NAMALWA (cell line): Measurements from ENCODE around the gene TAOK2.
"Not testable (repeated sequence)": the region's sequence is repeated elsewhere in the genome, so short reads cannot be mapped to it uniquely, and the experiment has no call there.

Source experiments
- DNase-seq: peaks from one replicate; pipeline ENCODE4 v3.0.0-alpha.2; 2015; ENCODE audit warnings: low spot score

The TAOK2 gene

GRCh38 chr16:30004424-30004776 is 30.7 kb downstream of the TAOK2 start:
- no peak for DNase-seq

GRCh38 chr16:30004811-30005242 is 31.2 kb downstream of the TAOK2 start:
- no peak for DNase-seq

GRCh38 chr16:30005341-30006094 is 31.9 kb downstream of the TAOK2 start:
- peak; percentile 68 for DNase-seq

GRCh38 chr16:30006095-30006473 is 32.4 kb downstream of the TAOK2 start:
- DNase-seq = no peak

DNA sequence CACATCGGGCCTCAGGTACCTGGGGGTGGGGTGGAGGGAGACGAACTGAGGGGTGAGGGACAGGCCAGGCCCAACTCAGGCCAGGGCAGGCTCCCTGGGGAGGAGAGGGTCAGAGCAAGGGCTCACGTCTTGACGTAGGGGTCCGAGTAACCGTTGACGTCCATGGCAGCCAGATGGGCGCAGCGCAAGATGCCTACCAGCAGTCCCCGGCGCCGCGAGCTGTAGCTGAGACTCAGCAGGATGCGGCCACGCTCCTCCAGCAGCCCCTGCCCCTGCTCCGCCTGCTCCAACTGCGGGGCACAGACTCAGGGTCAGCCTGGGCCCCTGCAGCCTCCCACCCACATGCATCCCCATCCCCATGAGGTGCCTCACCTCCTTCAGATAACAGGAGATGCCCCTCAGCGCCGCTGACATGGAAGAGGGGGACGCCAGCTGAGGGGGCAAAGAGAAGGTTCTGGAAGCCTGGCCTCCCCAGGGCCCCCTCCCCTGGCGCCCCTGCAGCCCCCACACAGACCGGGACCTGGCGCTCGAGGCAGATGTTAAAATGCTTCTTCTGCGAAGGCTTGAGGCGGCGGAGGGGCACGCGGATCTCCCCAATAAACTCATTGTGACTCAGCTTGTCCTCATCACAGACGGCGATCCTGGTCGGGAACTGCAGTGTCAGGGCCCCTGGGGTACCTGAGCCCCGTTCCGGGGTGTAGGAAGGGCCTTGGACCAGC is 33.1 kb downstream of the TAOK2 start:
- no peak for DNase-seq

DNA sequence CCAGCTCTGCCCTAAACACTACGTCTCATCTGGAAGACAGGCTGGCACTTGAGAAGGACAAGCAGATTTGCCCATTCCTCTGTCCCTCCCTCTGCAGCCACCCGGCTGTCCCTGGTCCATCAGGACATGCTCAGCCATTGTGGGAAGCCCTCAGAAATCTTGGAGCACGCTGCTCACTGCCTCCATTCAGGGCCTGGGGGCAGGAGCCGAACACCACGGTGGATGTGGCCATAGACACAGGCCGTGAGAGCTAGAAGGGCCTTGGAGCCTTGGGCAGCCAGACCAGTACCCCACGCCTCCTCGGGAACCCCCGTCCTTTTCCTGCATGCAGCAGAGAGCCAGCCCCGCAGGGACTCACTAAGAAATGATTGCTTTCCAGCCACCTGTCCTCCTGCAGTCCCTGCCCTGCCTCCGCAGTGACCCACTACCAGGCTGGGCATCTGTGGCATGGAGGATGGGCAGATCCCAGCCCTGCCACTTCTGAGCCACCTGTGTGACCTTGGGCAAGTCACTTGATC is 33.8 kb downstream of the TAOK2 start:
- no peak for DNase-seq

DNA sequence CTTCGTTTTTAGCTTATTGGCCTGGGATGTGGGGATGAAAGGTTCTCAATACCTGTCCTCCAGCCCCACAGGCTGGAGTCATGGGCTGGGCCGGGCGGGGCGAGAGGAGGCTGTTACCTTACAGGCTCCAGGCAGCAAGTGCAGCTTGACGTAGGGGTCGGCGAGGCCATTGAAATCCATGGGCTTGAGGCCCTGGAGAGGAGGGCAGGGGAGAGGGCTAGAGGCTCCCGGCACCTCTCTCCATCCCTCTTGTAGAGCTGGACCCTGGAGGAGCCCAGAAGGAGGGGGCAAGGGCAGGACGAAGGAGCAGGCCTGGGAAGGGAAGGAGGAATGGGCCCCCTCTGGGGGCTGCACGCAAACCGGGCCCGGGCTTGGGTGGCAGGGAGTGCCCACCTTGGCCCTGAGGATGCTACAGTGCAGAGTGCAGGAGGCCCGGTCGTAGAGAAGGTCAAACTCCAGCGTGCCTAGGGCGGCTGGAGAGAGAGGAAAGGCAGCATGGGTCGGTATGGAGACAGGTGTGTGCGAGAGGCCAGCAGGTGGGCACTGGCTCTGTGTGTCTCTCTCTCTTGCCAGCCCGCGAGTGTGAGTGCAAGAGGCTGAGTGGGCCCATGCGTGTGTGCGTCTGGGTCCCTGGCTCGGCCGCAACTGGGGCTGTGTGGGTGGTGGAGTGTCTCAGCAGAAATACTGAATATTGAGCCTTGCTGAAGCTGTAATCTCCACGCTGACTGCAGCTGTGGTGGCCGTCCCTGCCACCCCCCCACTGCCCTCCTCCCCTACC is 35.6 kb downstream of the TAOK2 start:
- DNase-seq = no peak

DNA sequence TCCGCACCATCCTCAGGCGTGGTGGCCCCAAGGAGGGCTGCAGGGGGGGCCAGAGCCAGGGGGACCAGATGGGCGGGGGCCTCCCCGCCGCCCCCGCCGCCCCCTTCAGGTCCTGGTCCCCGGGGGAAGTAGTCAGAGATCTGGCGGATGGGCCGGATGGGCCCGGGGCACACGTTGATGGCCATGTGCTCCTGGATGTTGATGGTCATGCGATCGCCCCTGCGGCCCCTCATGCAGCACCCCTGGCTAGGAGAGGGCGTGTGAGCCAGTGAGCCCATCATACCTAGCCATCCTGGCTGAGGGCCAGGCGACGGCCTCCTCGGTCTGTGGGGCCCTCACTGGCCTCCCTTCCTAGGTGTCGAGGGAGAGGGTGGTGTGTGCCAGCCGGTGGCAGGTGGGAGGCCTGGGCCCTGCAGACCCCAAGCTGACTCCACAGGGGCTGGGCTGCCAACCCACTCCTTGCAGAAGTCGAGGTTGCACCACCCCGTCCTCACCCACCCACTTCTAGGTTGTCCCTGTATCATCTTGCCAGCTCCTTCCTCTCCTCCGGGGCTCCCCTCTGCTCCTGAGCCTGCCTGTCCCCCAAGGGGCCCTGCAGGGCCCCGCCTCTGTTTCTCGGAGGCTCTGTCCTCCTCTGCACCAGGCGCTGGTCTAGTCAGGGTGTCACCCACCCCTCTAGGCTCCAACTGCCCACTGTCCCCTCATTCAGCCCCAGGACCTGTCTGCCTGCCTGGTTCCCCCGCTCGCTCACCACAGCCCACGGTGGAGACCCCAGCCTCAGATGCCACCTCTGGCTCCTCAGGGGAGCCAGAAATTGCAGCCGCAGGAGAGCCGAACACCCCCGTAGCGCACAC is 36.5 kb downstream of the TAOK2 start:
- DNase-seq = no peak

DNA sequence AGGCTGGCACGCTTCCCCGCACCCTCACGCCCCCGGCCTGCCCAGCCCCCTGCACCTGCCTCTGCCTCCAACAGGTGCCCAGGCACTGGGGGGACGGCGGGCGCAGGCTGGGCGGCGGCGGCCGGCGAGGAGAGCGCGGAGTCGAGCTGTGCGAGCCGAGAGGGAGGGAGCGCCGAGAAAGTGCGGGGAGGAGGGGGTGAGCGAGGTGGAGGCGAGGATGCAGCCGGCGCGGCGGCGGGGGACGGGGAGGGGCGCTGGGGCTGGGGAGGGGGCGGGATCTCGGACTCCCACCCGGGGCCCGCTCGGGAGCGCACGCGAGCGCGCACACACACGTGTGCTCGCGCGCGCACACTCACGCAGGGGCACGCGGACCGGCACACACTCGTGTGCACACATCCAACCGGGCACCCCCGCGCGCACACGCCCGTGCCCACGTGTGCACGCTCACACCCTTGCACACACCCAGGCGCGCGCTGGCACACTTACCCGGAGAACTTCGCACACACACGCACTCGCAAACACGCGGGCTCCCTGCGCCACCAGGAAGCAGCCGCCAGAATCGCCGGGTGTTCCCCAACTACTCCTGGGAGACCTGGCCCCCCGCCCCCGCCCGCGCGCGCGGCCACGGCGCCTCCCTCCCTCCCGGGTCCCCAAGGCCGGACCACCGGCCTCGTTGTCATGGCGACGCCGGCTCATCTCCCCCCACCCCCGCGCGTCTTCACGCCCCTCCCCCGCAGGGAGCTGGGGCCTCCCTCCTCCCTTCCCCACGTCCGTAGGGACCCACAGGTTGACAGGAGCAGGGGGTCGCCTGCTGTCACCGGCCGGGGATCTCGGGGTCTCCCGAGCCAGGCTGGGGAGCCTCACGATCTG is 37.4 kb downstream of the TAOK2 start, which contains the start of gene DOC2A:
Gene DOC2A, minus strand, starts transcription at position 184 of the 870 bp plus-strand sequence. CDS start 805 bp downstream, outside the sequence.
- DNase-seq = no peak

- DNase-seq = no peak
These were observed 38.2 kb downstream of the TAOK2 start for GRCh38 chr16:30011714-30012504.

GRCh38 chr16:30012598-30012997 is 38.9 kb downstream of the TAOK2 start:
- DNase-seq = not testable (repeated sequence)

- DNase-seq = not testable (repeated sequence)
These were observed 41.8 kb downstream of the TAOK2 start for GRCh38 chr16:30015450-30015849.

GRCh38 chr16:30016555-30017276 is 43.0 kb downstream of the TAOK2 start:
- DNase-seq = no peak

DNA sequence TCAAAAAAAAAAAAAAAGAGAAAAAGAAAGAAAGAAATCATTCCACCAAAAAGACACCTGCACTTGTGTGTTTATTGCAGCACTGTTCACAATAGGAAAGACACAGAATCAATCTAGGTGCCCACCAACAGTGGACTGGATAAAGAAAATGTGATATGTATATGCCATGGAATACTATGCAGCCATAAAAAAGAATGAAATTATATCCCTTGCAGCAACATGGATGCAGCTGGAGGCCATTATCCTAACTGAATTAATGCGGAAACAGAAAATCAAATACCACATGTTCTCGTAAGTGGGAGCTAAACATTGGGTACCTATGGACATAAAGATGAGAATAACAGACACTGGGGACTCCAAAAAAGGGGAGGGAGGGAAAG is 43.6 kb downstream of the TAOK2 start:
- no peak for DNase-seq

DNA sequence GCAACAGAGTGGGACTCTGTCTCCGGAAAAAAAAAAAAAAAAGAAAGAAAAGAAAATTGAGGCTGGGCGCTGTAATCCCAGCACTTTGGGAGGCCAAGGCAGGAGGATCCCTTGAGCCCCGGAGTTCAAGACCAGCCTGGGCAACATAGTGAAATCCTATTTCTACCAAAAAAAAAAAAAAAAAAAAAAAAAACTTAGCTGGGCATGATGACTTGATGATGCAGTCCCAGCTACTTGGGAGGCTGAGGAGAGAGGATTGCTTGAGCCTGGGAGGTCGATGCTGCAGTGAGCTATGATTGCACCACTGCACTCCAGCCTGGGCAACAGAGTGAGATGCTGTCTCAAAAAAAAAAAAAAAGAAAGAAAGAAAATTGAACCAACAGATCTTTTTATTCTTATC is 44.3 kb downstream of the TAOK2 start:
- not testable (repeated sequence) for DNase-seq

DNA sequence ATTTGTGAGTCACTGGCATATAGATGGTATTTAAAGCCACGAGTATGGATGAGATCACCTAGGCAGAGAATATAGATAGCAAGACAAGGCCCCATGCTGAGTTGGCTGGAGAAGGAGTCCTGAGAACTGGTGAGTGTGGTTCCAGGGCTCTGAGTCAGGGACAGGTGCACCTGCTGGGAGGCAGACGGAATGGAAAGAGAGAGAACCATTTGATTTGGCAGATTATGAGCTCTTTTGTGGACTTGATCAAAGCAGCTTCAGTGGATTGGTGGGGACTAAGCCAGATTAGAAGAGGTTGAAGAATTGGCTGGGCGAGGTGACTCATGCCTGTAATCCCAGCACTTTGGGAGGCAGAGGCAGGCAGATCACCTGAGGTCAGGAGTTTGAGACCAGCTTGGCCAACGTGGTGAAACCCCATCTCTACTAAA is 45.1 kb downstream of the TAOK2 start:
- DNase-seq = no peak

DNA sequence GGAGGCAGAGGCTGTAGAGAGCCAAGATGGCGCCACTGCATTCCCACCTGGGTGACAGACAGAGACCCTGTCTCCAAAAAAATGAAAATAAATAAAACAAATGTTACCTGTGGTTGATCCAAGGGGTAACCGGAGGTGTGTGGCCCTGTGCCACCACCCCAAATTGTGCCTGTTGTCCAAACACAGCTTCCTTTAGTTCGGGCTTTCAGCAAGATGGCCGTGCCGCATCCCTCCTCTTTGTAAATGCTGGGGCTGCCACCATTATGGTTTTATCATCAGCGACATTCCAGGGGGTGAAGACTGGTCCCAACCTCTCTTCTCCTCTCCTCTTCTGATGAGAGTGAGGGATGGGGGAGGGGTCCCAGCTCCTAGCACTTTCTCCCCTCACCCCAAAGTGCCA is 49.2 kb downstream of the TAOK2 start, which contains the start of gene C16orf92:
Gene C16orf92, plus strand, starts transcription at position 312 of the 400 bp plus-strand sequence. CDS start 143 bp downstream, outside the sequence.
- DNase-seq = no peak

DNA sequence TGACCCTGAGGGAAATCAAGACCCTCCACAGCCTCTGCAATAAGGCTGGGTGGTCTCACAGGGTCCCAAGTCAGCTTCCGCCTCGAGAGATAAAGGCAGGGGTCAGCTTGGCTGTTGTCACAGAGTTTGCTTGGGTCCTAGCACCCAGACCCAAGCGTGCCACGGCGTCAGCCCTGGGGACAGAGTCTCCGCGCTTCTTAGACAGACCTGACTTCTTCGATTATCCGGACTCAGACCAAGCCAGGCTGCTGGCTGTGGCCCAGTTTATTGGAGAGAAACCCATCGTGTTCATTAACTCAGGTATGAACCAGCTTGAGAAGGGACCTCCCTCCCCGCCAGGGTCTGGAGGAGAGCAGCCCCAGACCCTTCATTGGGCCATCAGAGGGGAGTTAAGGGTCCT is 49.9 kb downstream of the TAOK2 start:
- DNase-seq = no peak

DNA sequence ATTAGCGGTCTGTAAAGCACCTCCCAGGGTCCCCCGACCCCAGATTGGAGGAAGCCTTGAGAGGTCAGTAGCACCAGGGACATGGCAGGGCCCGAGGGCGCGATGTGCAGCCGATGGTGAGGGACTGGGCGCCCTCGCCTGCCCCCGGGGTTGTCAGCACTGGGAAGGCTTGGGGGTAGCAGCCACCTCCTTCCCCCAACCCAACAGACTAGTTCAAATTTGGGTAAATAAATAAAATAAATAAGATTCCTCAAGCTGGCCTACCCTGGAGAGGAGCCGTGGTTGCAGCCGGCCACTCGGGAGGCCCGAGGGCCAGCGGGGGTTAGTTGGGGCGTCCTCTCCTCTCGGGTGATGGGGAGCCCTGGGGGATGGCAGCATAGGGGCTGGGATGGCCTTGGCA is 50.8 kb downstream of the TAOK2 start:
- DNase-seq = no peak
